HG02840 (cell line): ENCODE measurements around the gene MYL6B.

Source experiments
- ATAC-seq: cut with Tn5 transposase; IDR thresholded peaks from one replicate; pipeline ENCODE4 v1.9.1; 2021; ENCODE audit warnings: mild to moderate bottlenecking, moderate library complexity, moderate number of reproducible peaks; ENCODE audit not compliant: unreplicated experiment, low FRiP score

MYL6B gene

GRCh38 chr12:56121204-56121870, 31.1 kb upstream of the MYL6B start:
- no peak for ATAC-seq

- no peak for ATAC-seq
These were observed 29.8 kb upstream of the MYL6B start for GRCh38 chr12:56122637-56123036.

GRCh38 chr12:56124133-56124532, 28.3 kb upstream of the MYL6B start:
- ATAC-seq = no peak

GRCh38 chr12:56126732-56127239, 25.6 kb upstream of the MYL6B start:
- ATAC-seq = no peak

GRCh38 chr12:56127485-56127887, 24.9 kb upstream of the MYL6B start:
- ATAC-seq = no peak

GRCh38 chr12:56127888-56128669, 24.3 kb upstream of the MYL6B start, which contains the start of gene ESYT1:
Gene ESYT1, plus strand, starts transcription at chr12:56128267. Its CDS starts 53 bp downstream, at chr12:56128320.
- ATAC-seq = peak; percentile 88

- no peak for ATAC-seq
These were observed 23.6 kb upstream of the MYL6B start for GRCh38 chr12:56128670-56129205.

- peak; percentile 23 for ATAC-seq
These were observed 23.0 kb upstream of the MYL6B start for GRCh38 chr12:56129206-56129941.

GRCh38 chr12:56129942-56130495, 22.4 kb upstream of the MYL6B start:
- no peak for ATAC-seq

GRCh38 chr12:56130876-56131275, 21.5 kb upstream of the MYL6B start:
- ATAC-seq = no peak

GRCh38 chr12:56134897-56135296, 17.5 kb upstream of the MYL6B start:
- ATAC-seq = no peak

GRCh38 chr12:56137853-56138571, 14.4 kb upstream of the MYL6B start:
- ATAC-seq = no peak

- no peak for ATAC-seq
These were observed 10.2 kb upstream of the MYL6B start for GRCh38 chr12:56141946-56142784.

- no peak for ATAC-seq
These were observed 9.2 kb upstream of the MYL6B start for GRCh38 chr12:56143217-56143616.

GRCh38 chr12:56143870-56144269, 8.5 kb upstream of the MYL6B start:
- ATAC-seq = no peak

GRCh38 chr12:56145217-56145616, 7.2 kb upstream of the MYL6B start:
- ATAC-seq = no peak

GRCh38 chr12:56146492-56147460, 5.6 kb upstream of the MYL6B start:
- ATAC-seq = no peak

GRCh38 chr12:56150563-56150962, 1.8 kb upstream of the MYL6B start:
- no peak for ATAC-seq
